K562 (cell line): ENCODE results near the gene UBA3. TPM values are rescaled to one million over a fixed set of nuclear protein-coding genes. Genes with fewer than 3 reads are reported as not detected.

ENCODE experiments used
- ATAC-seq: fragments of 200-7000 bp; cut with Tn5 transposase; 3 replicates; pipeline ENCODE4 v1.9.1; 2020; ENCODE audit warnings: moderate library complexity
- BruUV-seq: library from RNA; stranded (reverse); fragments of 400-500 nt; replicated peaks from 2 replicates; lab custom pipeline; 2021; lab: Mats Ljungman, UMichigan
- CTCF ChIA-PET: fragments of 300-600 bp; formaldehyde crosslinking; extraction: SDS; loops from one replicate; lab custom pipeline; 2021; ENCODE audit warnings: low intra/inter-chr PET ratio; lab: Yijun Ruan, JAX
- POLR2A ChIA-PET: fragments of 300-600, 350-650 bp; sonication (Branson Sonifier 250); formaldehyde crosslinking; extraction: SDS; loops from one replicate; lab custom pipeline; 2021; ENCODE audit warnings: antibody characterized with exemption, inconsistent platforms; lab: Yijun Ruan, JAX
- DNase-seq, 4 experiments: peaks; one replicate each; pipeline versions ENCODE4 v3.0.0 to v3.0.0-alpha.2; 2011 to 2018; ENCODE audit warnings: low spot score in 3 of 4, mixed read lengths in 3 of 4; ENCODE audit errors: extremely low read depth in 1 of 4
- FAIRE-seq: peaks from 2 replicates; lab custom pipeline; 2011; peaks lifted over from hg19 to GRCh38; lab: Jason Lieb, UNC
- H2AFZ ChIP-seq: 2 replicates; pipeline ENCODE4 v1.6.0; 2011; ENCODE audit warnings: low read depth, low read length, control low read depth, inconsistent platforms
- H3K27ac ChIP-seq: fragments of 200-600 bp; 3 replicates; pipeline ENCODE4 v1.8.0; 2011; ENCODE audit warnings: low read depth, mild to moderate bottlenecking, control low read depth, inconsistent platforms, low read length, moderate library complexity, mixed read lengths; ENCODE audit errors: extremely low read depth
- H3K27me3 ChIP-seq, 2 experiments: fragments of 300-600 bp in 1 of 2; 2 replicates in 1 of 2; 3 replicates in 1 of 2; pipeline versions ENCODE4 v1.6.0 to v1.8.0; 2011; ENCODE audit warnings: inconsistent platforms in 2 of 2, low read length in 2 of 2, mild to moderate bottlenecking in 1 of 2, mixed read lengths in 1 of 2, moderate library complexity in 1 of 2; ENCODE audit not compliant: control insufficient read depth in 2 of 2, insufficient read depth in 2 of 2
- H3K36me3 ChIP-seq: fragments of 300-600 bp; 3 replicates; pipeline ENCODE4 v1.8.0; 2011; ENCODE audit warnings: mild to moderate bottlenecking, low read length, inconsistent platforms; ENCODE audit not compliant: control insufficient read depth, insufficient read depth
- H3K4me1 ChIP-seq, 2 experiments: fragments of 200-600 bp in 1 of 2; replicated peaks in 1 of 2; 2 replicates in 1 of 2; 3 replicates in 1 of 2; pipeline versions ENCODE4 v1.5.1 to v1.8.0; 2011; ENCODE audit warnings: inconsistent platforms in 2 of 2, low read length in 2 of 2, mild to moderate bottlenecking in 1 of 2, mixed read lengths in 1 of 2, moderate library complexity in 1 of 2; ENCODE audit not compliant: control insufficient read depth in 2 of 2, insufficient read depth in 2 of 2
- H3K4me2 ChIP-seq: 2 replicates; pipeline ENCODE4 v1.6.1; 2011; ENCODE audit warnings: low read length, control low read depth, inconsistent platforms, mixed read lengths; ENCODE audit not compliant: insufficient read depth
- H3K4me3 ChIP-seq: fragments of 200-600 bp; sonication (generic), shearing (Covaris generic); 2 replicates; pipeline ENCODE4 v1.5.1; 2016; ENCODE audit warnings: control low read depth, inconsistent platforms
- H3K79me2 ChIP-seq: fragments of 200-600 bp; 3 replicates; pipeline ENCODE4 v1.8.0; 2011; ENCODE audit warnings: low read length, inconsistent platforms; ENCODE audit not compliant: control insufficient read depth, insufficient read depth
- H3K9ac ChIP-seq, 2 experiments: 2 replicates each; pipeline versions ENCODE4 v1.6.0 to v1.6.1; 2011; ENCODE audit warnings: low read depth in 2 of 2, low read length in 2 of 2, control low read depth in 1 of 2, inconsistent platforms in 1 of 2, mild to moderate bottlenecking in 1 of 2, mixed read lengths in 1 of 2; ENCODE audit not compliant: insufficient read depth in 1 of 2
- H3K9me1 ChIP-seq: one replicate; pipeline ENCODE4 v1.6.0; 2011; ENCODE audit warnings: inconsistent platforms, mild to moderate bottlenecking, low read length, moderate library complexity; ENCODE audit not compliant: control insufficient read depth, insufficient read depth
- H3K9me3 ChIP-seq: replicated peaks from 2 replicates; pipeline ENCODE4 v1.5.1; 2011; ENCODE audit warnings: low read depth, low read length, inconsistent platforms; ENCODE audit not compliant: control insufficient read depth, insufficient read depth
- H4K20me1 ChIP-seq: replicated peaks from 2 replicates; pipeline ENCODE4 v1.6.1; 2011; ENCODE audit warnings: low read length, inconsistent platforms, mixed read lengths; ENCODE audit not compliant: control insufficient read depth, insufficient read depth
- FOSL1 ChIP-seq: fragments of 200-800 bp; sonication (Bioruptor generic); conservative IDR thresholded peaks from 2 replicates; pipeline ENCODE4 v1.6.1; 2016; ENCODE audit warnings: missing genetic modification characterization, missing compliant biosample characterization
- GTF2F1 ChIP-seq: IDR thresholded peaks from 2 replicates; pipeline ENCODE4 v1.6.1; 2011; ENCODE audit warnings: low read depth, low read length, improper control_type of control experiment
- PURB ChIP-seq: sonication (generic); formaldehyde crosslinking; IDR thresholded peaks from 2 replicates; pipeline ENCODE4 v1.9.0; 2021; ENCODE audit warnings: low read depth, mild to moderate bottlenecking, missing genetic modification reagents
- SREBF2 ChIP-seq: sonication (generic); formaldehyde crosslinking; IDR thresholded peaks from 2 replicates; pipeline ENCODE4 v1.4.0; 2020; ENCODE audit warnings: mild to moderate bottlenecking, missing genetic modification reagents
- ZNF253 ChIP-seq: fragments of 250-450 bp; sonication (Bioruptor Pico); conservative IDR thresholded peaks from 2 replicates; pipeline ENCODE4 v1.6.1; 2021; ENCODE audit warnings: mild to moderate bottlenecking
- ZNF77 ChIP-seq: fragments of 250-450 bp; sonication (Bioruptor Pico); IDR thresholded peaks from 2 replicates; pipeline ENCODE4 v1.5.0; 2020
- WGBS: fragments of 100-300 bp; shearing (Covaris generic); methylation state at CpG from one replicate; pipeline ENCODE4 v1.1.6; 2016; ENCODE audit warnings: low coverage, mixed read lengths; ENCODE audit not compliant: insufficient coverage; ENCODE audit errors: missing lambda C conversion rate; 5-methylcytosine and 5-hydroxymethylcytosine counted together
- in situ Hi-C: fragments of 300-500 bp; cut with MboI; formaldehyde crosslinking; loops from 4 replicates; pipeline ENCODE4 v1.15.0; 2018; ENCODE audit warnings: inconsistent platforms, mixed read lengths
- intact Hi-C: fragments of 100-400 bp; cut with micrococcal nuclease; formaldehyde crosslinking; loops from 2 replicates; pipeline ENCODE4 v1.14.2; 2022
- polyA plus RNA-seq, 8 experiments: library from polyadenylated mRNA; depleted of rRNA in 4 of 8; stranded (reverse) in 5 of 8; unstranded in 3 of 8; fragments of >200 nt; fragmentation: Nextera tagmentation in 2 of 8; fragmentation: Illumina TruSeq in 1 of 8; extraction: Ambion mirVana in 2 of 8; extraction: Trizol in 1 of 8; gene quantifications; 2 replicates each; pipeline versions ENCODE4 v1.2.1 to v1.2.3, GENCODE V29; 2011 to 2014; ENCODE audit warnings: inconsistent platforms in 1 of 8, missing spikeins in 1 of 8
- total RNA-seq, 7 experiments: library from RNA; depleted of rRNA in 6 of 7; stranded (reverse); fragments of >200 nt in 6 of 7; fragmentation: Illumina TruSeq in 2 of 7; extraction: Trizol in 2 of 7; gene quantifications; 2 replicates each; pipeline versions ENCODE4 v1.2.1 to v1.2.3, GENCODE V29; 2011 to 2021; ENCODE audit warnings: low replicate concordance in 1 of 7

Gene UBA3
- total and polyA plus RNA-seq, 9 of the 15 experiments (the other 6 are each of a cell fraction or from before 2014, with no cell fraction given), result 23.2 to 80.0 (median 38.6) TPM

DNA sequence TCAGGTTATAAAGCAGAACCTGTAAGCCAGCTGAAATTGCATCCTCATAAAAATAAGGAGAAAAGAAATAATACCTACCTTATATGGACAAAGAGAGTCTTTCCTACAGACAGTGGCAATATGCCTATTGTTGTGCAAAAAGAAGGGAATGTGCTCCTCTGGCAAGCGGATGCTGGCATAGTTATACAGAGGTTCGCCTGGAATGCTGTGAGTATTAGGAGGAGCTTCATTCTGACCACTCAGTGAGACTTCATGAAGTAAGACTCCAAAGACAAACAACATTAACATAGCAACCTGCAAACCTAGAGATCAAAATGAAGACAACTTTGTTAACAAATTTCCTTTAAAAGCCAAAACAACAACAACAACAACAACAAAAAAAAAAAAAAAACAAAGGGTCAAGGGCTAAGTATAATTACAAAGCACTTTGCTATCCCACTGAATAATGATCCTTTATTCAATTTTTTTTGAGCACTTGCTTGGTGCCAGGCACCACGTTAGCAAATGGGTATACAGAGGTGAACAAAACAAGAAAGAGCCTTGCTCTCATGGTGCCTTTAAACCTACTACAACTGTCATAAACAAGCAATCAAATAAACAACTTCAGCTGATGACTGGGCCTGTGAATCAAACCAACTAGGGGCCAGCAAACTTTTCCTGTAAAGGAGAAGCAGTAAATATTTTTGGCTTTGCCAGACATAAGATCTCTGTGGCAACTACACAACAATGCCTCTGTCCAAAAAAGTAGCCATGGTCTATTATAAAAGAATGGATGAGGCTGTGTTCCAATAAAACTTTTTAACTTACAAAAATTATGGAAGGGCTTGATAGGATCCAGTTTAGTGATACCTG, 70.4 kb downstream of the UBA3 start:
- Histone ChIP-seq H3K9ac (no peak overlapping the region), H3K27me3 (no peaks in the 10 kb centered on the region), H2AFZ (no peak overlapping the region), H3K4me3 (no peak overlapping the region), H3K9me3 (no peaks in the 10 kb centered on the region), H3K36me3 (peaks cover 57% of the 10 kb centered on the region; the same call in 2 of the 3 replicates), H3K79me2 (peaks cover 12% of the 10 kb centered on the region), H3K4me1 (peaks cover 5 to 17% of the 10 kb centered on the region in 2 experiments; a peak in 3 of 5 replicates), H3K4me2 (no peak overlapping the region), H4K20me1 (no peaks in the 10 kb centered on the region), H3K9me1 (no peaks in the 10 kb centered on the region), H3K27ac (no peak overlapping the region)
- no TSS peak for BruUV-seq
- ATAC-seq, result no peak
- CTCF ChIA-PET, result no interaction called here
- in situ Hi-C loops (no loop called here), intact Hi-C loops (no loop called here)
- POLR2A ChIA-PET, result interaction anchor here (0.7 to 1.2 kb wide), 2 partner anchors 8 to 137 kb away, joined by 3 read pairs; no protein-coding TSS in a partner anchor
- WGBS, result 65% methylated on average over 3 of the region's 3 CpGs
- FAIRE-seq, result no peak
- TF ChIP-seq FOSL1 (tag) (no peak), ZNF253 (CRISPR knock-in tag) (no peak)
- no peak for DNase-seq

DNA sequence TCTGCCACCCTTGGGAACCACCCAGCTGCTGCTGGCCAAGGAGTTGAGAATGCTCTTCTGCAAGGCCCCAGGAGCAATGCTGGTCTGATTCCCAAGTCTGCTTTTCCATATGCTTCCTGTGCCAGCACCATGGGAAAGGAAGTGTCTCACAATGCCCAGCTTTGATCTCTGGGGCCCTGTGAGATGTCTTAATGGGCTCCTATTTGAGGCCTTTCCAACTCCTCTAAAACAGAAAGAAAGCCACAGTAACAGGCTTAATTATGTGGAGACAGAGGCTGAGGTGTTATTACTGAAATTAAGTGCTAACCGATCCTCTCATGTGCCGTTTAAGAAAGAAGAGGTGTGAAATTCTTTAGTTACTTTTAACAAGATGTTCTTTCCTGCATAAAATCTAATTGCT, 71.2 kb downstream of the UBA3 start:
- Histone ChIP-seq H3K36me3 (peaks cover 65% of the 10 kb centered on the region; the same call in 2 of the 3 replicates), H3K4me2 (no peak overlapping the region), H3K9me3 (no peaks in the 10 kb centered on the region), H3K79me2 (peaks cover 4% of the 10 kb centered on the region; the same call in 2 of the 3 replicates), H4K20me1 (no peaks in the 10 kb centered on the region), H3K4me1 (peaks cover 5 to 16% of the 10 kb centered on the region in 2 experiments; a peak in 1 of 5 replicates), H3K9me1 (no peaks in the 10 kb centered on the region), H3K4me3 (no peak overlapping the region), H3K9ac (no peak overlapping the region), H2AFZ (no peak overlapping the region), H3K27ac (no peak overlapping the region), H3K27me3 (no peaks in the 10 kb centered on the region)
- ChIA-PET CTCF (no interaction called here), POLR2A (interaction anchor here (0.7 to 1.9 kb wide), 3 partner anchors 13 to 137 kb away, joined by 3 to 5 read pairs (median 4); no protein-coding TSS in a partner anchor)
- FAIRE-seq (no peak), DNase-seq (no peak), ATAC-seq (no peak)
- 100% methylated on average over 1 of the region's 2 CpGs for WGBS
- in situ Hi-C loops, result no loop called here
- TF ChIP-seq ZNF77 (no peak), PURB (CRISPR knock-in tag) (no peak), GTF2F1 (no peak), SREBF2 (no peak)
- intact Hi-C loops, result no loop called here
- no TSS peak for BruUV-seq
